H1 (cell line): ENCODE results near the gene SERPINB1. TPM values are rescaled to one million over a fixed set of nuclear protein-coding genes. Genes with fewer than 3 reads are reported as not detected.

Experiments used
- KDM5A ChIP-seq: fragments of 200-600 bp; IDR thresholded peaks from 2 replicates; pipeline ENCODE4 v1.7.1; 2012; ENCODE audit warnings: mild to moderate bottlenecking, low read length, inconsistent platforms, mixed read lengths
- SP2 ChIP-seq: IDR thresholded peaks from 2 replicates; pipeline ENCODE4 v1.6.1; 2012; ENCODE audit warnings: mild to moderate bottlenecking, low read length, inconsistent platforms
- SP4 ChIP-seq: IDR thresholded peaks from 2 replicates; pipeline ENCODE4 v1.6.1; 2012; ENCODE audit warnings: low read length, inconsistent platforms
- TCF12 ChIP-seq: IDR thresholded peaks from 2 replicates; pipeline ENCODE4 v1.6.1; 2011; ENCODE audit warnings: low read depth, mild to moderate bottlenecking, low read length
- polyA plus RNA-seq, 7 experiments: library from polyadenylated mRNA; depleted of rRNA in 3 of 7; stranded (reverse) in 5 of 7; unstranded in 2 of 7; fragments of >200 nt in 5 of 7; fragments of 200-250 nt in 2 of 7; gene quantifications; 1 replicate in 5 of 7; 2 replicates in 1 of 7; 4 replicates in 1 of 7; pipeline versions ENCODE4 v1.2.1 to v1.2.3, GENCODE V29; 2011 to 2013; ENCODE audit warnings: missing spikeins in 2 of 7, mixed read lengths in 2 of 7
- total RNA-seq: library from RNA; stranded (reverse); fragmentation: NEBNext Ultra II Directional; extraction: Animal tissue kit (Norgen Biotek cat#: 25700); gene quantifications from 2 replicates; pipeline ENCODE4 v1.2.1, GENCODE V29; 2021
- TF ChIP-seq, protein P1 (sequence below): IDR thresholded peaks from 2 replicates; pipeline ENCODE4 v1.6.1; 2012; ENCODE audit warnings: low read length, inconsistent platforms

SERPINB1 gene
- total and polyA plus RNA-seq, 2 of the 8 experiments (the other 6 are each of a cell fraction or from before 2014, with no cell fraction given): 8.1 to 17.3 TPM

DNA sequence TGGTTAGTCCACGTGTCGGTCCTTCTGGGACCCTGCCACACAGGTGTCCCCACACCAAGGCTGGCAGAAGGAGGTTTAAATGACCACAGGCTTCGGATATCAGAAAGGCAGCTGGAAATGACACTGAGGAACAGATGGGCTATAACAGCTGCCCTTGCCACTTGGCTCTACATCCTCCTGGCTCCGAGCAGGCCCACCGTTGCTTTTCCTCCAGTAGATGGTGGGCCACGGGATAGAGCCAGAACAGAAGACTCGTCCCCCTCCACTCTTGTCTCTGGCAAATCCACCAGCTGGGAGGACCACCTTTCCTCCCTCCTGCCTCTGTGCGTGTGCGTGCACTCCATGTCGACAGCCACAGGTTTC, 58.9 kb downstream of the SERPINB1 start (continued):
- TF ChIP-seq, protein P1, sequence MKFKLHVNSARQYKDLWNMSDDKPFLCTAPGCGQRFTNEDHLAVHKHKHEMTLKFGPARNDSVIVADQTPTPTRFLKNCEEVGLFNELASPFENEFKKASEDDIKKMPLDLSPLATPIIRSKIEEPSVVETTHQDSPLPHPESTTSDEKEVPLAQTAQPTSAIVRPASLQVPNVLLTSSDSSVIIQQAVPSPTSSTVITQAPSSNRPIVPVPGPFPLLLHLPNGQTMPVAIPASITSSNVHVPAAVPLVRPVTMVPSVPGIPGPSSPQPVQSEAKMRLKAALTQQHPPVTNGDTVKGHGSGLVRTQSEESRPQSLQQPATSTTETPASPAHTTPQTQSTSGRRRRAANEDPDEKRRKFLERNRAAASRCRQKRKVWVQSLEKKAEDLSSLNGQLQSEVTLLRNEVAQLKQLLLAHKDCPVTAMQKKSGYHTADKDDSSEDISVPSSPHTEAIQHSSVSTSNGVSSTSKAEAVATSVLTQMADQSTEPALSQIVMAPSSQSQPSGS: no peak
- TF ChIP-seq SP2: no peak
- no peak for TF ChIP-seq KDM5A
- TF ChIP-seq SP4: no peak
- no peak for TF ChIP-seq TCF12
